Hepatocyte (in vitro differentiated cells): ENCODE results near the gene STXBP6. TPM values are rescaled to one million over a fixed set of nuclear protein-coding genes. Genes with fewer than 3 reads are reported as not detected.

Experiments
- DNase-seq: peaks from one replicate; pipeline ENCODE4 v3.0.0-alpha.2; 2016; ENCODE audit warnings: low spot score
- H2AFZ ChIP-seq: fragments of 200-600 bp; sonication (generic); 2 replicates; pipeline ENCODE4 v1.6.0; 2016; ENCODE audit warnings: antibody characterized with exemption, mild to moderate bottlenecking
- H3K27ac ChIP-seq: fragments of 200-600 bp; sonication (generic); 2 replicates; pipeline ENCODE4 v1.5.1; 2016; ENCODE audit warnings: mild to moderate bottlenecking
- H3K27me3 ChIP-seq: fragments of 200-600 bp; sonication (generic); 2 replicates; pipeline ENCODE4 v1.6.1; 2016
- H3K36me3 ChIP-seq: fragments of 200-600 bp; sonication (generic); replicated peaks from 2 replicates; pipeline ENCODE4 v1.5.1; 2016; ENCODE audit warnings: low read depth; ENCODE audit not compliant: insufficient read depth
- H3K4me1 ChIP-seq: fragments of 200-600 bp; sonication (generic); 2 replicates; pipeline ENCODE4 v1.5.1; 2016; ENCODE audit warnings: mild to moderate bottlenecking, moderate library complexity; ENCODE audit not compliant: insufficient read depth
- H3K4me2 ChIP-seq: fragments of 200-600 bp; sonication (generic); 2 replicates; pipeline ENCODE4 v1.6.0; 2016
- H3K4me3 ChIP-seq: fragments of 200-600 bp; sonication (generic); 2 replicates; pipeline ENCODE4 v1.5.1; 2016; ENCODE audit warnings: mild to moderate bottlenecking
- H3K79me2 ChIP-seq: fragments of 200-600 bp; sonication (generic); 2 replicates; pipeline ENCODE4 v1.6.0; 2017; ENCODE audit warnings: mild to moderate bottlenecking
- H3K9me2 ChIP-seq: fragments of 200-600 bp; sonication (generic); replicated peaks from 2 replicates; pipeline ENCODE4 v1.6.0; 2017; ENCODE audit warnings: mild to moderate bottlenecking; ENCODE audit not compliant: insufficient read depth
- H3K9me3 ChIP-seq: fragments of 200-600 bp; sonication (generic); 2 replicates; pipeline ENCODE4 v1.5.1; 2016; ENCODE audit warnings: low read depth, mild to moderate bottlenecking
- H4K20me1 ChIP-seq: fragments of 200-600 bp; sonication (generic); 2 replicates; pipeline ENCODE4 v1.6.0; 2016; ENCODE audit warnings: mild to moderate bottlenecking; ENCODE audit not compliant: insufficient read depth, poor library complexity, severe bottlenecking
- CTCF ChIP-seq: fragments of 200-600 bp; sonication (generic); IDR thresholded peaks from 2 replicates; pipeline ENCODE4 v1.5.1; 2016; ENCODE audit warnings: antibody characterized with exemption, mild to moderate bottlenecking; ENCODE audit not compliant: poor library complexity
- EZH2 ChIP-seq: fragments of 200-600 bp; sonication (generic); IDR thresholded peaks from 2 replicates; pipeline ENCODE4 v1.6.1; 2016; ENCODE audit warnings: antibody characterized with exemption, mild to moderate bottlenecking, borderline replicate concordance
- EZH2phosphoT487 ChIP-seq: fragments of 200-600 bp; sonication (generic); IDR thresholded peaks from one replicate; pipeline ENCODE4 v1.6.1; 2018; ENCODE audit warnings: antibody characterized with exemption, mild to moderate bottlenecking, low read depth, moderate library complexity; ENCODE audit not compliant: unreplicated experiment, severe bottlenecking
- WGBS: methylation state at CpG from one replicate; pipeline ENCODE4 v1.1.6; 2016; ENCODE audit warnings: low lambda C conversion rate; ENCODE audit errors: missing lambda C conversion rate; 5-methylcytosine and 5-hydroxymethylcytosine counted together
- polyA plus RNA-seq: library from polyadenylated mRNA; unstranded; fragments of >200 nt; fragmentation: Nextera tagmentation; extraction: Ambion mirVana; gene quantifications from 2 replicates; pipeline ENCODE4 v1.2.1, GENCODE V29; 2016
- total RNA-seq: library from RNA; depleted of rRNA; stranded (reverse); fragments of >200 nt; gene quantifications from 2 replicates; pipeline ENCODE4 v1.2.3, GENCODE V29; 2014

Gene STXBP6
- total and polyA plus RNA-seq, 2 experiments from 2014 or later = 34.1 to 44.9 TPM

- Histone ChIP-seq H3K79me2 (peaks cover 34% of the 10 kb centered on the region), H3K27me3 (no peaks in the 10 kb centered on the region), H2AFZ (no peak overlapping the region), H3K27ac (peak overlapping the region; percentile 54), H3K9me2 (no peaks in the 10 kb centered on the region), H3K36me3 (no peaks in the 10 kb centered on the region), H3K4me3 (no peak overlapping the region), H3K4me1 (peaks cover 27% of the 10 kb centered on the region), H3K4me2 (no peak overlapping the region), H3K9me3 (no peaks in the 10 kb centered on the region), H4K20me1 (no peaks in the 10 kb centered on the region)
- no peak for DNase-seq
- WGBS = 71% methylated on average over 3 of the region's 3 CpGs
- no peak for TF ChIP-seq EZH2phosphoT487
- TF ChIP-seq CTCF = no peak
- TF ChIP-seq EZH2 = no peak
These were observed 139.4 kb downstream of the STXBP6 start for GRCh38 chr14:24910408-24910986.

GRCh38 chr14:24909523-24910302, 140.2 kb downstream of the STXBP6 start:
- Histone ChIP-seq H3K9me2 (no peaks in the 10 kb centered on the region), H3K36me3 (no peaks in the 10 kb centered on the region), H3K4me1 (peaks cover 27% of the 10 kb centered on the region), H3K79me2 (peaks cover 31% of the 10 kb centered on the region), H3K27me3 (no peaks in the 10 kb centered on the region), H3K27ac (peak overlapping the region; percentile 22), H3K9me3 (no peaks in the 10 kb centered on the region), H4K20me1 (no peaks in the 10 kb centered on the region), H3K4me2 (no peak overlapping the region), H2AFZ (no peak overlapping the region), H3K4me3 (no peak overlapping the region)
- TF ChIP-seq EZH2phosphoT487 (no peak), CTCF (no peak), EZH2 (no peak)
- no peak for DNase-seq
- WGBS = 94% methylated on average over 6 of the region's 6 CpGs

- Histone ChIP-seq H3K9me2 (no peaks in the 10 kb centered on the region), H3K4me1 (peaks cover 27% of the 10 kb centered on the region), H3K27me3 (no peaks in the 10 kb centered on the region), H3K4me2 (no peak overlapping the region), H3K27ac (no peak overlapping the region), H3K4me3 (no peak overlapping the region), H3K9me3 (no peaks in the 10 kb centered on the region), H3K79me2 (peaks cover 37% of the 10 kb centered on the region), H4K20me1 (no peaks in the 10 kb centered on the region), H3K36me3 (no peaks in the 10 kb centered on the region), H2AFZ (no peak overlapping the region)
- TF ChIP-seq CTCF (no peak), EZH2 (no peak), EZH2phosphoT487 (no peak)
- no peak for DNase-seq
- WGBS = 79% methylated on average over 4 of the region's 4 CpGs
These were observed 141.2 kb downstream of the STXBP6 start for GRCh38 chr14:24908592-24909236.
